ENCODE measurements around the gene ZXDC. TPM values are rescaled to one million over a fixed set of nuclear protein-coding genes. Genes with fewer than 3 reads are reported as not detected.

ZXDC gene
- total and polyA plus RNA-seq, 2 donors (not counting 1 experiment from before 2014, with no cell fraction given), result 38.9 to 70.9 TPM

- ChIA-PET POLR2A (no interaction called here), CTCF (no interaction called here)
- Histone ChIP-seq H3K9ac (ENCODE audit: low read length) (no peak overlapping the region), H2AFZ (ENCODE audit: insufficient read depth, low read depth, low read length, poor library complexity, severe bottlenecking) (no peak overlapping the region), H3K4me3 (ENCODE audit: control extremely low read depth in 1 of 5, extremely low read depth in 1 of 5, insufficient read depth in 1 of 5, low read depth in 2 of 5, low read length in 4 of 5) (no peak overlapping the region), H3K27me3 (replicated peaks in 1 of 4; ENCODE audit: control extremely low read depth in 1 of 4, control insufficient read depth in 3 of 4, insufficient read depth in 4 of 4, low read length in 3 of 4) (no peaks in the 10 kb centered on the region), H3K4me2 (replicated peaks; ENCODE audit: low read depth, low read length, poor library complexity, severe bottlenecking) (no peak overlapping the region), H3K36me3 (replicated peaks in 1 of 2; ENCODE audit: control extremely low read depth in 1 of 2, control insufficient read depth in 1 of 2, extremely low read depth in 1 of 2, insufficient read depth in 2 of 2, low read length in 1 of 2) (no peaks in the 10 kb centered on the region), H3K27ac (ENCODE audit: low read length in 2 of 2) (no peak overlapping the region), H3K79me2 (ENCODE audit: control insufficient read depth, insufficient read depth, low read length) (no peaks in the 10 kb centered on the region), H4K20me1 (ENCODE audit: control insufficient read depth, insufficient read depth, low read length, poor library complexity, severe bottlenecking) (no peaks in the 10 kb centered on the region), H3K4me1 (ENCODE audit: control insufficient read depth in 2 of 2, insufficient read depth in 2 of 2, low read length in 2 of 2) (no peaks in the 10 kb centered on the region), H3K9me3 (ENCODE audit: control extremely low read depth in 1 of 3, control insufficient read depth in 2 of 3, insufficient read depth in 1 of 3, low read length in 2 of 3) (peaks cover 0 to 12% (median 4%) of the 10 kb centered on the region in 3 donors)
- peaks cover 3% of the 10 kb centered on the region for H3K27me3 Mint-ChIP-seq
- no peak for TF ChIP-seq EZH2 (IDR thresholded peaks at IDR 0.05; ENCODE audit: borderline replicate concordance, insufficient read depth, low read depth, low read length, poor library complexity, severe bottlenecking)
- TF ChIP-seq CTCF (IDR thresholded peaks at IDR 0.05), result no peak
- no peak overlapping the region for H3K4me3 Mint-ChIP-seq
- ATAC-seq (ENCODE audit: low read depth), result no peak
- H3K27ac Mint-ChIP-seq, result no peak overlapping the region
- WGBS (ENCODE audit: insufficient coverage), result 97% methylated on average over 8 of the region's 8 CpGs
- peaks cover 5% of the 10 kb centered on the region for H3K9me3 Mint-ChIP-seq (ENCODE audit: insufficient read depth)
- no peaks in the 10 kb centered on the region for H3K4me1 Mint-ChIP-seq
- no peak for DNase-seq
- intact Hi-C loops (cut with micrococcal nuclease), result no loop called here
Observed at GRCh38 chr3:126422121-126422520, 53.6 kb downstream of the ZXDC start.

- no peak overlapping the region for H3K27ac Mint-ChIP-seq
- H3K27me3 Mint-ChIP-seq, result peaks cover 8% of the 10 kb centered on the region
- POLR2A ChIA-PET, result no interaction called here
Observed at GRCh38 chr3:126421573-126422119, 54.0 kb downstream of the ZXDC start.

More at GRCh38 chr3:126421573-126422119, 54.0 kb downstream of the ZXDC start:
- H3K9ac ChIP-seq (ENCODE audit: low read length), result no peak overlapping the region
- H3K4me2 ChIP-seq (replicated peaks; ENCODE audit: low read depth, low read length, poor library complexity, severe bottlenecking), result no peak overlapping the region
- H3K79me2 ChIP-seq (ENCODE audit: control insufficient read depth, insufficient read depth, low read length), result no peaks in the 10 kb centered on the region
- intact Hi-C loops (cut with micrococcal nuclease), result no loop called here
- no peak overlapping the region for H2AFZ ChIP-seq (ENCODE audit: insufficient read depth, low read depth, low read length, poor library complexity, severe bottlenecking)
- H3K36me3 ChIP-seq (replicated peaks in 1 of 2; ENCODE audit: control extremely low read depth in 1 of 2, control insufficient read depth in 1 of 2, extremely low read depth in 1 of 2, insufficient read depth in 2 of 2, low read length in 1 of 2), result no peaks in the 10 kb centered on the region
- no peak for ATAC-seq (ENCODE audit: low read depth)
- no peak overlapping the region for H3K27ac ChIP-seq (ENCODE audit: low read length in 2 of 2)
- H4K20me1 ChIP-seq (ENCODE audit: control insufficient read depth, insufficient read depth, low read length, poor library complexity, severe bottlenecking), result no peaks in the 10 kb centered on the region
- H3K27me3 ChIP-seq (replicated peaks in 1 of 4; ENCODE audit: control extremely low read depth in 1 of 4, control insufficient read depth in 3 of 4, insufficient read depth in 4 of 4, low read length in 3 of 4), result no peaks in the 10 kb centered on the region
- TF ChIP-seq EZH2 (IDR thresholded peaks at IDR 0.05; ENCODE audit: borderline replicate concordance, insufficient read depth, low read depth, low read length, poor library complexity, severe bottlenecking) (no peak), CTCF (IDR thresholded peaks at IDR 0.05) (no peak)
- no peaks in the 10 kb centered on the region for H3K4me1 ChIP-seq (ENCODE audit: control insufficient read depth in 2 of 2, insufficient read depth in 2 of 2, low read length in 2 of 2)
- DNase-seq, result no peak
- CTCF ChIA-PET, result no interaction called here
- H3K4me1 Mint-ChIP-seq, result no peaks in the 10 kb centered on the region
- H3K4me3 Mint-ChIP-seq, result no peak overlapping the region
- peaks cover 0 to 12% (median 4%) of the 10 kb centered on the region in 3 donors for H3K9me3 ChIP-seq (ENCODE audit: control extremely low read depth in 1 of 3, control insufficient read depth in 2 of 3, insufficient read depth in 1 of 3, low read length in 2 of 3)
- 90% methylated on average over 10 of the region's 10 CpGs for WGBS (ENCODE audit: insufficient coverage)
- H3K4me3 ChIP-seq (ENCODE audit: control extremely low read depth in 1 of 5, extremely low read depth in 1 of 5, insufficient read depth in 1 of 5, low read depth in 2 of 5, low read length in 4 of 5), result no peak overlapping the region
- peaks cover under 1% of the 10 kb centered on the region for H3K9me3 Mint-ChIP-seq (ENCODE audit: insufficient read depth)
